ENCODE measurements around the gene WNT5B.
A peak's percentile ranks its signal among the peaks of the same experiment; 100 is the strongest.

WNT5B gene

GRCh38 chr12:1630827-1631591, 2.0 kb downstream of the WNT5B start:
- no peak for DNase-seq

- DNase-seq: no peak
These were observed 3.7 kb downstream of the WNT5B start for GRCh38 chr12:1632702-1633101.

GRCh38 chr12:1633459-1633858, 4.4 kb downstream of the WNT5B start:
- no peak for DNase-seq

- DNase-seq: no peak
These were observed 5.1 kb downstream of the WNT5B start for GRCh38 chr12:1634149-1634548.

- peak; percentile 68 for DNase-seq
These were observed 5.7 kb downstream of the WNT5B start for GRCh38 chr12:1634590-1635191.

- DNase-seq: no peak
These were observed 6.5 kb downstream of the WNT5B start for GRCh38 chr12:1635301-1636095.

GRCh38 chr12:1638203-1638602, 9.2 kb downstream of the WNT5B start:
- DNase-seq: no peak

- DNase-seq: no peak
These were observed 10.5 kb downstream of the WNT5B start for GRCh38 chr12:1639538-1639937.

- no peak for DNase-seq
These were observed 11.6 kb downstream of the WNT5B start for GRCh38 chr12:1640328-1641234.

- no peak for DNase-seq
These were observed 13.5 kb downstream of the WNT5B start for GRCh38 chr12:1642513-1642912.

- DNase-seq: no peak
These were observed 14.0 kb downstream of the WNT5B start for GRCh38 chr12:1643043-1643442.

- no peak for DNase-seq
These were observed 15.0 kb downstream of the WNT5B start for GRCh38 chr12:1643905-1644533.

- no peak for DNase-seq
These were observed 15.8 kb downstream of the WNT5B start for GRCh38 chr12:1644534-1645438.

GRCh38 chr12:1645819-1646218, 16.8 kb downstream of the WNT5B start:
- no peak for DNase-seq

- no peak for DNase-seq
These were observed 17.7 kb downstream of the WNT5B start for GRCh38 chr12:1646569-1647284.

- no peak for DNase-seq
These were observed 18.2 kb downstream of the WNT5B start for GRCh38 chr12:1647285-1647669.

- DNase-seq: no peak
These were observed 21.4 kb downstream of the WNT5B start for GRCh38 chr12:1650260-1650977.

- DNase-seq: no peak
These were observed 21.9 kb downstream of the WNT5B start for GRCh38 chr12:1650978-1651361.

- DNase-seq: no peak
These were observed 22.9 kb downstream of the WNT5B start for GRCh38 chr12:1651946-1652345.

GRCh38 chr12:1655225-1655788, 26.3 kb downstream of the WNT5B start:
- DNase-seq: no peak

All from activated naive CD4-positive, alpha-beta T cell treated with Interleukin-2 at 50 U/mL for 16 hours (primary cell).